Heart left ventricle (tissue), 16 donors: ENCODE data around the gene CBLC. TPM values are rescaled to one million over a fixed set of nuclear protein-coding genes. Genes with fewer than 3 reads are reported as not detected.

Experiments used
- ATAC-seq, 4 donors: fragments of 200-7000 bp; cut with Tn5 transposase; one replicate each; pipeline ENCODE4 v1.9.1; 2020 to 2022; ENCODE audit warnings: moderate library complexity in 4 of 4, mild to moderate bottlenecking in 3 of 4, moderate number of reproducible peaks in 1 of 4
- DNase-seq, 5 donors: peaks; one replicate each; pipeline ENCODE4 v3.0.0-alpha.2; 2020
- H3K27ac ChIP-seq, 12 donors: fragments of 200-600 bp; sonication (generic) in 4 of 12; one replicate each; pipeline versions ENCODE4 v1.5.0 to v1.8.0; 2016 to 2022; ENCODE audit warnings: mild to moderate bottlenecking in 2 of 12
- H3K27me3 ChIP-seq, 9 donors: fragments of 200-600 bp; sonication (generic) in 2 of 9; one replicate each; pipeline versions ENCODE4 v1.5.1 to v1.8.0; 2016 to 2022; ENCODE audit warnings: mild to moderate bottlenecking in 3 of 9
- H3K36me3 ChIP-seq, 9 donors: fragments of 200-600 bp; sonication (generic) in 2 of 9; one replicate each; pipeline versions ENCODE4 v1.5.0 to v1.8.0; 2018 to 2022; ENCODE audit warnings: mild to moderate bottlenecking in 2 of 9
- H3K4me1 ChIP-seq, 12 donors: fragments of 200-600 bp; sonication (generic) in 4 of 12; one replicate each; pipeline versions ENCODE4 v1.5.0 to v1.8.0; 2016 to 2022; ENCODE audit warnings: mild to moderate bottlenecking in 3 of 12
- H3K4me3 ChIP-seq, 12 donors: fragments of 200-600 bp; sonication (generic) in 4 of 12; one replicate each; pipeline versions ENCODE4 v1.5.0 to v1.8.0; 2017 to 2022; ENCODE audit warnings: mild to moderate bottlenecking in 9 of 12, moderate library complexity in 4 of 12
- H3K9me3 ChIP-seq, 12 donors: fragments of 200-600 bp; sonication (generic) in 4 of 12; one replicate each; pipeline versions ENCODE4 v1.5.0 to v1.8.0; 2016 to 2022; ENCODE audit warnings: mild to moderate bottlenecking in 1 of 12
- POLR2A ChIP-seq, 2 donors: fragments of 450-650 bp; IDR thresholded peaks; one replicate each; pipeline ENCODE4 v1.6.1; 2017; ENCODE audit warnings: antibody characterized with exemption in 2 of 2, mild to moderate bottlenecking in 2 of 2, moderate library complexity in 2 of 2
- WGBS, 4 donors: extraction: QIAGEN DNeasy Blood & Tissue Kit in 2 of 4; methylation state at CpG; one replicate each; pipeline versions ENCODE4 v1.1.5 to v1.1.7; 2013 to 2018; 5-methylcytosine and 5-hydroxymethylcytosine counted together
- intact Hi-C, 10 donors: fragments of 100-400 bp; cut with DNase I; formaldehyde crosslinking; loops; one replicate each; pipeline versions ENCODE4 v1.11.1 to v1.14.2; 2022
- long read RNA-seq, 3 donors: library from polyadenylated mRNA; unstranded; transcript quantifications; one replicate each; pipeline ENCODE4 v2.0.0, GENCODE V29; 2020 to 2021
- polyA plus RNA-seq, 2 donors: library from polyadenylated mRNA; stranded (reverse); fragments of 200-250 nt; gene quantifications; one replicate each; pipeline ENCODE4 v1.2.3, GENCODE V29; 2013
- total RNA-seq, 9 donors: library from RNA; depleted of rRNA in 2 of 9; stranded (reverse); fragments of >200 nt in 2 of 9; fragmentation: NEBNext Ultra II Directional in 3 of 9; extraction: Animal tissue kit (Norgen Biotek cat#: 25700) in 3 of 9; gene quantifications; one replicate each; pipeline versions ENCODE4 v1.1.0 to v1.2.4, GENCODE V29; 2016 to 2023
- TF ChIP-seq, protein P1 (sequence below), 12 donors: fragments of 200-600 bp; sonication (generic) in 4 of 12; IDR thresholded peaks; one replicate each; pipeline versions ENCODE4 v1.5.0 to v1.8.0; 2018 to 2022; ENCODE audit warnings: antibody characterized with exemption in 12 of 12, mild to moderate bottlenecking in 5 of 12
- donor health status: ischemic (EF 13 %, LVEDD 7.1; RV severe dilation, severe dysfunction).
- donor health status: healthy with polysubstance abuse.
- donor health status: DM: no; HTN: yes; CAD: no.
- donor health status: DM: no; HTN: no; CAD: no.
- donor health status: ischemic (EF 25% LVEDD 6.9; RV normal size, moderate dysfunction).
- donor health status: ischemic (EF 25% LVEDD 5.7; RV mildly dilated, moderate dysfunction).
- donor health status: healthy.
- donor health status: DM: yes; HTN: yes; CAD: no.
- donor health status: ischemic (EF 35%, LVEDD 5.7; RV mildly dilated, moderate dysfunction).
- donor health status: nonischemic (EF 11% LVEDD 7.7; RV severe dilation, severe dysfunction).
- donor health status: DM: yes; HTN: yes; CAD: no.
- donor health status: PGD.
- donor health status: ischemic (EF 29% LVEDD 5.4; RV normal size, mild dysfunction).
- donor health status: nonischemic (EF 23%, LVEDD 6.1; RV moderate dilation, normal function).

CBLC gene, protein sequence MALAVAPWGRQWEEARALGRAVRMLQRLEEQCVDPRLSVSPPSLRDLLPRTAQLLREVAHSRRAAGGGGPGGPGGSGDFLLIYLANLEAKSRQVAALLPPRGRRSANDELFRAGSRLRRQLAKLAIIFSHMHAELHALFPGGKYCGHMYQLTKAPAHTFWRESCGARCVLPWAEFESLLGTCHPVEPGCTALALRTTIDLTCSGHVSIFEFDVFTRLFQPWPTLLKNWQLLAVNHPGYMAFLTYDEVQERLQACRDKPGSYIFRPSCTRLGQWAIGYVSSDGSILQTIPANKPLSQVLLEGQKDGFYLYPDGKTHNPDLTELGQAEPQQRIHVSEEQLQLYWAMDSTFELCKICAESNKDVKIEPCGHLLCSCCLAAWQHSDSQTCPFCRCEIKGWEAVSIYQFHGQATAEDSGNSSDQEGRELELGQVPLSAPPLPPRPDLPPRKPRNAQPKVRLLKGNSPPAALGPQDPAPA
- total RNA-seq, result not detected
- polyA plus RNA-seq, result under 1 TPM in 1 of 2 donors, not detected in 1; 0.04 TPM
- long read RNA-seq, donor 1, result 0 reads
- long read RNA-seq, donor 2, result 0 reads
- long read RNA-seq, donor 3, result 0 reads

GRCh38 chr19:44777715-44778347 is at the start of gene CBLC:
CBLC (plus strand) TSS chr19:44777890; CDS start chr19:44777932, 42 bp downstream.
- Histone ChIP-seq H3K27me3 (peaks cover 0 to 13% (median 6%) of the 10 kb centered on the region in 9 donors), H3K4me1 (peaks cover 0 to 6% (median 0%) of the 10 kb centered on the region in 12 donors), H3K4me3 (no peak within 1 kb of the TSS), H3K9me3 (no peaks in the 10 kb centered on the region), H3K27ac (no peak within 1 kb of the TSS), H3K36me3 (no peaks in the 10 kb centered on the region)
- TF ChIP-seq, protein P1, sequence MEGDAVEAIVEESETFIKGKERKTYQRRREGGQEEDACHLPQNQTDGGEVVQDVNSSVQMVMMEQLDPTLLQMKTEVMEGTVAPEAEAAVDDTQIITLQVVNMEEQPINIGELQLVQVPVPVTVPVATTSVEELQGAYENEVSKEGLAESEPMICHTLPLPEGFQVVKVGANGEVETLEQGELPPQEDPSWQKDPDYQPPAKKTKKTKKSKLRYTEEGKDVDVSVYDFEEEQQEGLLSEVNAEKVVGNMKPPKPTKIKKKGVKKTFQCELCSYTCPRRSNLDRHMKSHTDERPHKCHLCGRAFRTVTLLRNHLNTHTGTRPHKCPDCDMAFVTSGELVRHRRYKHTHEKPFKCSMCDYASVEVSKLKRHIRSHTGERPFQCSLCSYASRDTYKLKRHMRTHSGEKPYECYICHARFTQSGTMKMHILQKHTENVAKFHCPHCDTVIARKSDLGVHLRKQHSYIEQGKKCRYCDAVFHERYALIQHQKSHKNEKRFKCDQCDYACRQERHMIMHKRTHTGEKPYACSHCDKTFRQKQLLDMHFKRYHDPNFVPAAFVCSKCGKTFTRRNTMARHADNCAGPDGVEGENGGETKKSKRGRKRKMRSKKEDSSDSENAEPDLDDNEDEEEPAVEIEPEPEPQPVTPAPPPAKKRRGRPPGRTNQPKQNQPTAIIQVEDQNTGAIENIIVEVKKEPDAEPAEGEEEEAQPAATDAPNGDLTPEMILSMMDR (IDR thresholded peaks at IDR 0.05), result peak in 2 of 12 donors; percentile 9 to 19
- TF ChIP-seq POLR2A (IDR thresholded peaks at IDR 0.05), result no peak
- 16 to 17% (median 17%) methylated on average over 8 to 47 of the region's 47 CpGs for WGBS, 4 donors
- ATAC-seq, result peak in 2 of 4 donors; percentile 55 to 62
- DNase-seq, result no peak
- intact Hi-C loops, result loop anchor here in 2 of 10 donors (10.0 kb wide), 1 partner anchor 203 kb away; no protein-coding TSS in a partner anchor

- no peak overlapping the region for H3K27ac ChIP-seq
- DNase-seq (no peak), ATAC-seq (no peak)
- TF ChIP-seq POLR2A (IDR thresholded peaks at IDR 0.05), result no peak
- TF ChIP-seq, protein P1 (IDR thresholded peaks at IDR 0.05), result no peak
- H3K9me3 ChIP-seq, result no peaks in the 10 kb centered on the region
- H3K4me3 ChIP-seq, result no peak overlapping the region
- peaks cover 3 to 33% (median 20%) of the 10 kb centered on the region in 12 donors for H3K4me1 ChIP-seq
- intact Hi-C loops, result loop anchor here in 1 of 10 donors (10.0 kb wide), 1 partner anchor 117 kb away; the partner anchor contains the start of gene NECTIN2
- H3K36me3 ChIP-seq, result no peaks in the 10 kb centered on the region
- WGBS, 4 donors, result 68 to 80% (median 76%) methylated on average over 6 of the region's 6 CpGs
- H3K27me3 ChIP-seq, result no peaks in the 10 kb centered on the region
Observed at GRCh38 chr19:44728178-44728577, 49.5 kb upstream of the CBLC start.

GRCh38 chr19:44729516-44730033 is 48.1 kb upstream of the CBLC start:
- intact Hi-C loops, result loop anchor here in 1 of 10 donors (10.0 kb wide), 1 partner anchor 115 kb away; the partner anchor contains the start of gene NECTIN2
- 89 to 94% (median 92%) methylated on average over 8 of the region's 8 CpGs for WGBS, 4 donors
- DNase-seq (no peak), ATAC-seq (no peak)
- H3K9me3 ChIP-seq, result no peaks in the 10 kb centered on the region
- no peaks in the 10 kb centered on the region for H3K36me3 ChIP-seq
- H3K27me3 ChIP-seq, result no peaks in the 10 kb centered on the region
- H3K4me3 ChIP-seq, result no peak overlapping the region
- no peak for TF ChIP-seq POLR2A (IDR thresholded peaks at IDR 0.05)
- TF ChIP-seq, protein P1 (IDR thresholded peaks at IDR 0.05), result no peak
- no peak overlapping the region for H3K27ac ChIP-seq
- H3K4me1 ChIP-seq, result peaks cover 0 to 19% (median 10%) of the 10 kb centered on the region in 12 donors
